H1 (cell line): ENCODE results near the gene TOR1AIP1. TPM values are rescaled to one million over a fixed set of nuclear protein-coding genes. Genes with fewer than 3 reads are reported as not detected.

Experiments used
- CTCF ChIA-PET: fragments of 300-600 bp; sonication (Branson Sonifier 250); formaldehyde crosslinking; loops from one replicate; lab custom pipeline; 2021; ENCODE audit not compliant: partially characterized antibody; lab: Charles Lee
- POLR2A ChIA-PET: fragments of 300-600 bp; sonication (Branson Sonifier 250); formaldehyde crosslinking; loops from one replicate; lab custom pipeline; 2021; ENCODE audit warnings: inconsistent platforms; ENCODE audit not compliant: partially characterized antibody; lab: Charles Lee
- DNase-seq, 2 experiments: peaks; one replicate each; pipeline versions ENCODE4 v3.0.0 to v3.0.0-alpha.2; 2010 to 2022; ENCODE audit warnings: low spot score in 2 of 2, low read depth in 1 of 2, mixed read lengths in 1 of 2
- FAIRE-seq: peaks from 2 replicates; lab custom pipeline; 2011; peaks lifted over from hg19 to GRCh38; lab: Jason Lieb, UNC
- H2AFZ ChIP-seq: 2 replicates; pipeline ENCODE4 v1.8.1; 2012; ENCODE audit warnings: low read length, inconsistent platforms
- H2AK5ac ChIP-seq: 2 replicates; pipeline ENCODE4 v1.6.1; 2013; ENCODE audit warnings: low read depth, low read length
- H2BK120ac ChIP-seq: replicated peaks from 2 replicates; pipeline ENCODE3; 2013; ENCODE audit warnings: low read depth, low read length, inconsistent platforms
- H2BK12ac ChIP-seq: 2 replicates; pipeline ENCODE4 v1.6.1; 2013; ENCODE audit warnings: low read depth, low read length
- H2BK15ac ChIP-seq: 2 replicates; pipeline ENCODE4 v1.6.1; 2013; ENCODE audit warnings: low read length
- H2BK20ac ChIP-seq: 2 replicates; pipeline ENCODE4 v1.6.1; 2013; ENCODE audit warnings: low read length
- H2BK5ac ChIP-seq: 2 replicates; pipeline ENCODE4 v1.6.1; 2013; ENCODE audit warnings: low read depth, low read length
- H3K14ac ChIP-seq: 2 replicates; pipeline ENCODE4 v1.6.1; 2013; ENCODE audit warnings: inconsistent platforms; ENCODE audit not compliant: insufficient read length
- H3K18ac ChIP-seq: 2 replicates; pipeline ENCODE4 v1.6.1; 2013; ENCODE audit warnings: low read length; ENCODE audit errors: extremely low read depth
- H3K23ac ChIP-seq: 2 replicates; pipeline ENCODE4 v1.6.1; 2013; ENCODE audit warnings: inconsistent platforms; ENCODE audit not compliant: insufficient read length
- H3K23me2 ChIP-seq: 2 replicates; pipeline ENCODE4 v1.6.1; 2013; ENCODE audit warnings: low read depth, low read length
- H3K27ac ChIP-seq: 2 replicates; pipeline ENCODE4 v1.6.1; 2011; ENCODE audit warnings: low read depth, low read length, inconsistent platforms
- H3K27me3 ChIP-seq, 4 experiments: replicated peaks in 1 of 4; 1 replicate in 1 of 4; 2 replicates in 3 of 4; pipeline versions ENCODE4 v1.6.1 to v1.8.1; 2011 to 2013; ENCODE audit warnings: low read length in 3 of 4, mild to moderate bottlenecking in 3 of 4, inconsistent platforms in 2 of 4, mixed read lengths in 2 of 4, moderate library complexity in 1 of 4; ENCODE audit not compliant: control insufficient read depth in 3 of 4, insufficient read depth in 3 of 4; ENCODE audit errors: extremely low read depth in 1 of 4
- H3K36me3 ChIP-seq, 4 experiments: 2 replicates each; pipeline versions ENCODE4 v1.6.1 to v1.8.1; 2011 to 2013; ENCODE audit warnings: mild to moderate bottlenecking in 4 of 4, low read length in 3 of 4, moderate library complexity in 2 of 4, control low read depth in 1 of 4, inconsistent platforms in 1 of 4; ENCODE audit not compliant: insufficient read depth in 4 of 4, control insufficient read depth in 2 of 4
- H3K4ac ChIP-seq: replicated peaks from 2 replicates; pipeline ENCODE3; 2013; ENCODE audit warnings: low read length, low read depth, mixed read lengths, inconsistent platforms; ENCODE audit not compliant: insufficient read length
- H3K4me1 ChIP-seq, 4 experiments: replicated peaks in 1 of 4; 1 replicate in 1 of 4; 2 replicates in 3 of 4; pipeline versions ENCODE4 v1.6.1 to v1.8.1; 2011 to 2013; ENCODE audit warnings: low read length in 3 of 4, inconsistent platforms in 2 of 4, mixed read lengths in 1 of 4; ENCODE audit not compliant: insufficient read depth in 4 of 4, control insufficient read depth in 3 of 4
- H3K4me2 ChIP-seq, 2 experiments: 2 replicates each; pipeline versions ENCODE4 v1.6.1 to v1.8.1; 2011 to 2013; ENCODE audit warnings: low read depth in 2 of 2, low read length in 2 of 2, control low read depth in 1 of 2, inconsistent platforms in 1 of 2, mild to moderate bottlenecking in 1 of 2; ENCODE audit not compliant: insufficient read depth in 1 of 2
- H3K4me3 ChIP-seq, 4 experiments: fragments of 200-600, 300-600 bp in 1 of 4; sonication (generic), shearing (Covaris generic), sonication (Bioruptor Twin) in 1 of 4; 2 replicates each; pipeline versions ENCODE4 v1.5.1 to v1.8.1; 2011 to 2016; ENCODE audit warnings: low read length in 4 of 4, low read depth in 3 of 4, control low read depth in 2 of 4, inconsistent platforms in 2 of 4, mild to moderate bottlenecking in 2 of 4, mixed read lengths in 1 of 4, moderate library complexity in 1 of 4; ENCODE audit not compliant: insufficient read depth in 2 of 4; ENCODE audit errors: extremely low read depth in 1 of 4
- H3K56ac ChIP-seq: replicated peaks from 2 replicates; pipeline ENCODE3; 2013; ENCODE audit warnings: low read depth, mild to moderate bottlenecking, mixed read lengths, low read length, inconsistent platforms; ENCODE audit not compliant: insufficient read length
- H3K79me1 ChIP-seq: 2 replicates; pipeline ENCODE4 v1.6.1; 2013; ENCODE audit warnings: low read depth, low read length, control low read depth
- H3K79me2 ChIP-seq, 2 experiments: 2 replicates each; pipeline versions ENCODE4 v1.6.1 to v1.8.1; 2012 to 2013; ENCODE audit warnings: low read length in 2 of 2, mild to moderate bottlenecking in 2 of 2, inconsistent platforms in 1 of 2; ENCODE audit not compliant: insufficient read depth in 2 of 2, control insufficient read depth in 1 of 2
- H3K9ac ChIP-seq, 4 experiments: replicated peaks in 1 of 4; 1 replicate in 1 of 4; 2 replicates in 3 of 4; pipeline versions ENCODE4 v1.6.1 to v1.8.1; 2011 to 2013; ENCODE audit warnings: low read depth in 3 of 4, low read length in 3 of 4, control low read depth in 2 of 4, mild to moderate bottlenecking in 2 of 4, moderate library complexity in 2 of 4, inconsistent platforms in 1 of 4; ENCODE audit errors: extremely low read depth in 1 of 4
- H3K9me3 ChIP-seq, 2 experiments: 2 replicates each; pipeline versions ENCODE4 v1.6.1 to v1.8.1; 2012 to 2013; ENCODE audit warnings: mild to moderate bottlenecking in 2 of 2, moderate library complexity in 2 of 2, control low read depth in 1 of 2, inconsistent platforms in 1 of 2, low read depth in 1 of 2, low read length in 1 of 2, mixed read lengths in 1 of 2; ENCODE audit not compliant: insufficient read depth in 2 of 2
- H4K20me1 ChIP-seq, 2 experiments: replicated peaks in 1 of 2; 2 replicates each; pipeline versions ENCODE3 to v1.8.1; 2011 to 2013; ENCODE audit warnings: inconsistent platforms in 2 of 2, low read length in 2 of 2, mild to moderate bottlenecking in 1 of 2; ENCODE audit not compliant: insufficient read depth in 2 of 2, control insufficient read depth in 1 of 2
- H4K5ac ChIP-seq: 2 replicates; pipeline ENCODE4 v1.6.1; 2013; ENCODE audit warnings: low read length, low read depth, mixed read lengths, inconsistent platforms; ENCODE audit not compliant: insufficient read length
- H4K8ac ChIP-seq: 2 replicates; pipeline ENCODE4 v1.8.0; 2013; ENCODE audit warnings: mild to moderate bottlenecking, moderate library complexity, low read length, inconsistent platforms; ENCODE audit not compliant: insufficient read depth; ENCODE audit errors: extremely low read depth
- H4K91ac ChIP-seq: replicated peaks from 2 replicates; pipeline ENCODE3; 2013; ENCODE audit warnings: low read length, mixed read lengths, inconsistent platforms; ENCODE audit not compliant: insufficient read length
- CHD2 ChIP-seq: IDR thresholded peaks from 2 replicates; pipeline ENCODE4 v1.6.1; 2012; ENCODE audit warnings: low read length, improper control_type of control experiment
- NANOG ChIP-seq: IDR thresholded peaks from 2 replicates; pipeline ENCODE4 v1.6.1; 2011; ENCODE audit warnings: low read length, low read depth, mild to moderate bottlenecking, inconsistent platforms; ENCODE audit not compliant: insufficient read depth, poor library complexity, severe bottlenecking
- RBBP5 ChIP-seq: IDR thresholded peaks from 2 replicates; pipeline ENCODE4 v1.7.1; 2012; ENCODE audit warnings: low read depth, mild to moderate bottlenecking, inconsistent platforms, low read length, moderate library complexity, borderline replicate concordance
- SP4 ChIP-seq: IDR thresholded peaks from 2 replicates; pipeline ENCODE4 v1.6.1; 2012; ENCODE audit warnings: low read length, inconsistent platforms
- WGBS, 2 experiments: shearing (Covaris generic) in 1 of 2; methylation state at CpG; one replicate each; pipeline versions ENCODE4 v1.1.6 to v1.1.7; 2013 to 2015; ENCODE audit warnings: low lambda C conversion rate in 2 of 2, mixed read lengths in 2 of 2, inconsistent platforms in 1 of 2, low coverage in 1 of 2, missing lambda C conversion rate in 1 of 2; ENCODE audit not compliant: insufficient replicate concordance in 2 of 2, insufficient coverage in 1 of 2, insufficient read length in 1 of 2; ENCODE audit errors: extremely low coverage in 1 of 2, missing lambda C conversion rate in 1 of 2; 5-methylcytosine and 5-hydroxymethylcytosine counted together
- polyA plus RNA-seq, 7 experiments: library from polyadenylated mRNA; depleted of rRNA in 3 of 7; stranded (reverse) in 5 of 7; unstranded in 2 of 7; fragments of >200 nt in 5 of 7; fragments of 200-250 nt in 2 of 7; gene quantifications; 1 replicate in 5 of 7; 2 replicates in 1 of 7; 4 replicates in 1 of 7; pipeline versions ENCODE4 v1.2.1 to v1.2.3, GENCODE V29; 2011 to 2013; ENCODE audit warnings: missing spikeins in 2 of 7, mixed read lengths in 2 of 7
- total RNA-seq: library from RNA; stranded (reverse); fragmentation: NEBNext Ultra II Directional; extraction: Animal tissue kit (Norgen Biotek cat#: 25700); gene quantifications from 2 replicates; pipeline ENCODE4 v1.2.1, GENCODE V29; 2021

Gene TOR1AIP1
- total and polyA plus RNA-seq, 2 of the 8 experiments (the other 6 are each of a cell fraction or from before 2014, with no cell fraction given) = 5.7 to 22.8 TPM

- Histone ChIP-seq H4K91ac (no peak overlapping the region), H4K8ac (no peak overlapping the region), H3K23me2 (no peaks in the 10 kb centered on the region), H4K20me1 (no peaks in the 10 kb centered on the region), H3K4ac (no peak overlapping the region), H2BK15ac (no peak overlapping the region), H3K9ac (no peak overlapping the region), H3K9me3 (no peaks in the 10 kb centered on the region), H3K18ac (no peak overlapping the region), H2AK5ac (no peak overlapping the region), H2BK5ac (no peak overlapping the region), H2AFZ (no peak overlapping the region), H3K56ac (no peak overlapping the region), H3K79me2 (no peaks in the 10 kb centered on the region), H4K5ac (no peak overlapping the region), H2BK20ac (no peak overlapping the region), H3K23ac (no peak overlapping the region), H3K4me2 (no peak overlapping the region), H3K79me1 (no peaks in the 10 kb centered on the region), H3K27ac (no peak overlapping the region), H3K4me1 (peaks cover 0 to 12% (median 3%) of the 10 kb centered on the region in 4 experiments; a peak in 2 of 7 replicates), H3K36me3 (peaks cover 0 to under 1% (median 0%) of the 10 kb centered on the region in 4 experiments; a peak in 1 of 8 replicates), H2BK120ac (no peak overlapping the region), H2BK12ac (no peak overlapping the region), H3K14ac (no peak overlapping the region), H3K27me3 (no peaks in the 10 kb centered on the region), H3K4me3 (no peak overlapping the region)
- 79% methylated on average over 1 of the region's 1 CpG; no CpG with 5 or more reads in 1 of the 2 experiments for WGBS, 2 experiments
- DNase-seq = no peak
- no peak for FAIRE-seq
- POLR2A ChIA-PET = interaction anchor here (0.7 to 1.9 kb wide), 3 partner anchors 14 to 41 kb away, joined by 3 to 4 read pairs (median 3); no protein-coding TSS in a partner anchor
- CTCF ChIA-PET = interaction anchor here (1.9 kb wide), 1 partner anchor 14 kb away, joined by 5 read pairs; no protein-coding TSS in a partner anchor
- TF ChIP-seq CHD2 (no peak), RBBP5 (no peak), SP4 (no peak), NANOG (no peak)
Measured at GRCh38 chr1:179924268-179924667, 42.2 kb downstream of the TOR1AIP1 start.
